Adrenal gland (tissue), 12 donors: ENCODE results near the gene SAMD4A. TPM values are rescaled to one million over a fixed set of nuclear protein-coding genes. Genes with fewer than 3 reads are reported as not detected.

Experiments
- DNase-seq, 7 donors: peaks; one replicate each; pipeline ENCODE4 v3.0.0-alpha.2; 2019 to 2020
- H3K27ac ChIP-seq, 5 donors: fragments of 200-600 bp; sonication (generic) in 4 of 5; 1 replicate in 3 of 5; 2 replicates in 2 of 5; pipeline versions ENCODE4 v1.5.1 to v1.8.0; 2016 to 2020; ENCODE audit warnings: mild to moderate bottlenecking in 1 of 5
- H3K27me3 ChIP-seq: fragments of 200-600 bp; 2 replicates; pipeline ENCODE4 v1.8.0; 2021
- H3K36me3 ChIP-seq, 2 donors: fragments of 200-600 bp; replicated peaks in 1 of 2; 1 replicate in 1 of 2; 2 replicates in 1 of 2; pipeline versions ENCODE4 v1.5.1 to v1.8.0; 2018 to 2022
- H3K4me1 ChIP-seq, 2 donors: fragments of 200-600 bp; replicated peaks in 1 of 2; 1 replicate in 1 of 2; 2 replicates in 1 of 2; pipeline versions ENCODE4 v1.5.1 to v1.8.0; 2018 to 2021
- H3K4me3 ChIP-seq, 4 donors: fragments of 200-600 bp; sonication (generic) in 3 of 4; one replicate each; pipeline ENCODE4 v1.5.1; 2016 to 2018
- H3K9me3 ChIP-seq, 3 donors: fragments of 200-600 bp; sonication (generic) in 1 of 3; replicated peaks in 1 of 3; 1 replicate in 2 of 3; 2 replicates in 1 of 3; pipeline versions ENCODE4 v1.5.1 to v1.8.0; 2016 to 2021
- CTCF ChIP-seq, 6 experiments: fragments of 450-650 bp in 4 of 6; fragments of 200-600 bp in 2 of 6; sonication (generic) in 1 of 6; IDR thresholded peaks; 1 replicate in 5 of 6; 2 replicates in 1 of 6; pipeline versions ENCODE4 v1.5.1 to v1.8.0; 2016 to 2021; ENCODE audit warnings: antibody characterized with exemption in 6 of 6, mild to moderate bottlenecking in 2 of 6, moderate library complexity in 1 of 6
- POLR2A ChIP-seq, 2 donors: fragments of 450-650 bp; IDR thresholded peaks; one replicate each; pipeline ENCODE4 v1.6.1; 2017; ENCODE audit warnings: antibody characterized with exemption in 2 of 2, mild to moderate bottlenecking in 2 of 2, moderate library complexity in 1 of 2
- WGBS, 4 donors: extraction: QIAGEN DNeasy Blood & Tissue Kit in 2 of 4; methylation state at CpG; one replicate each; pipeline versions ENCODE4 v1.1.5 to v1.1.7; 2013 to 2017; 5-methylcytosine and 5-hydroxymethylcytosine counted together
- intact Hi-C, 2 donors: fragments of 100-400 bp; cut with DNase I; formaldehyde crosslinking; loops; one replicate each; pipeline versions ENCODE4 v1.14.1 to v1.15.0; 2022 to 2023
- polyA plus RNA-seq, 3 donors: library from polyadenylated mRNA; stranded (reverse); fragments of 200-250 nt in 2 of 3; fragments of 350-450 nt in 1 of 3; fragmentation: Illumina TruSeq in 1 of 3; extraction: RNeasy Lipid Tissue Mini Kit (QIAGEN cat#74804) in 1 of 3; gene quantifications; one replicate each; pipeline ENCODE4 v1.2.3, GENCODE V29; 2013 to 2014
- total RNA-seq, 9 donors: library from RNA; depleted of rRNA in 4 of 9; stranded (reverse); fragments of >200 nt in 4 of 9; fragments of 120-200 nt in 1 of 9; fragmentation: NEBNext Ultra II Directional in 1 of 9; extraction: Animal tissue kit (Norgen Biotek cat#: 25700) in 1 of 9; gene quantifications; one replicate each; pipeline versions ENCODE4 v1.1.0 to v1.2.4, GENCODE V29; 2013 to 2023
- donor health status: healthy with polysubstance abuse.
- donor health status: Bipolar disorder and iron deficiency.
- donor health status: DM: yes; HTN: yes; CAD: no.
- donor health status: DM: no; HTN: no; CAD: no.
- donor health status: DM: no; HTN: no; CAD: no.
- donor health status: DM: yes; HTN: yes; CAD: no.

Gene SAMD4A
- total and polyA plus RNA-seq, 12 donors = 2.2 to 13.2 (median 8.3) TPM

- Histone ChIP-seq H3K4me3 (no peak overlapping the region), H3K36me3 (peaks cover 0 to 7% of the 10 kb centered on the region in 2 donors), H3K27ac (peak overlapping the region in 1 of 5 donors; percentile 10), H3K4me1 (peaks cover 0 to 3% of the 10 kb centered on the region in 2 donors), H3K9me3 (no peaks in the 10 kb centered on the region), H3K27me3 (no peaks in the 10 kb centered on the region)
- no peak for DNase-seq
- TF ChIP-seq POLR2A (IDR thresholded peaks at IDR 0.05) = no peak
- no peak for TF ChIP-seq CTCF (IDR thresholded peaks at IDR 0.05)
- intact Hi-C loops = no loop called here
- 41 to 62% (median 60%) methylated on average over 2 of the region's 2 CpGs for WGBS, 4 donors
Measured at GRCh38 chr14:54535646-54536045, 31.3 kb upstream of the SAMD4A start.

- WGBS, 4 donors = 68 to 81% (median 75%) methylated on average over 2 of the region's 2 CpGs
- intact Hi-C loops = no loop called here
- TF ChIP-seq CTCF (IDR thresholded peaks at IDR 0.05) = no peak
- TF ChIP-seq POLR2A (IDR thresholded peaks at IDR 0.05) = no peak
- H3K4me3 ChIP-seq = no peak overlapping the region
- no peak overlapping the region for H3K27ac ChIP-seq
- DNase-seq = no peak
- no peaks in the 10 kb centered on the region for H3K27me3 ChIP-seq
- peaks cover 0 to 7% of the 10 kb centered on the region in 2 donors for H3K36me3 ChIP-seq
- no peaks in the 10 kb centered on the region for H3K9me3 ChIP-seq
- peaks cover 0 to 3% of the 10 kb centered on the region in 2 donors for H3K4me1 ChIP-seq
Measured at GRCh38 chr14:54537651-54538050, 29.3 kb upstream of the SAMD4A start.

GRCh38 chr14:54538055-54538454 is 28.9 kb upstream of the SAMD4A start:
- Histone ChIP-seq H3K36me3 (peaks cover 0 to 7% of the 10 kb centered on the region in 2 donors), H3K9me3 (no peaks in the 10 kb centered on the region), H3K4me1 (peaks cover 0 to 3% of the 10 kb centered on the region in 2 donors), H3K4me3 (no peak overlapping the region), H3K27ac (no peak overlapping the region), H3K27me3 (no peaks in the 10 kb centered on the region)
- DNase-seq = no peak
- TF ChIP-seq POLR2A (IDR thresholded peaks at IDR 0.05) (no peak), CTCF (IDR thresholded peaks at IDR 0.05) (no peak)
- 96 to 99% (median 98%) methylated on average over 3 of the region's 3 CpGs for WGBS, 4 donors
- intact Hi-C loops = no loop called here

GRCh38 chr14:54547583-54547982 is 19.3 kb upstream of the SAMD4A start:
- no peak overlapping the region for H3K4me3 ChIP-seq
- no peak for DNase-seq
- intact Hi-C loops = no loop called here
- no peaks in the 10 kb centered on the region for H3K36me3 ChIP-seq
- no peaks in the 10 kb centered on the region for H3K4me1 ChIP-seq
- H3K27ac ChIP-seq = no peak overlapping the region
- 95 to 100% (median 98%) methylated on average over 3 of the region's 3 CpGs for WGBS, 4 donors
- H3K27me3 ChIP-seq = no peaks in the 10 kb centered on the region
- TF ChIP-seq POLR2A (IDR thresholded peaks at IDR 0.05) = no peak
- no peak for TF ChIP-seq CTCF (IDR thresholded peaks at IDR 0.05)
- H3K9me3 ChIP-seq = no peaks in the 10 kb centered on the region
